Activated CD8-positive, alpha-beta memory T cell treated with anti-CD3 and anti-CD28 coated beads for 48 hours (primary cell): Measurements from ENCODE around the gene PDCL3.

Source experiments
- DNase-seq, 3 experiments: peaks; one replicate each; pipeline ENCODE4 v3.0.0-alpha.2; 2020; ENCODE audit warnings: low read depth in 2 of 3, low spot score in 2 of 3

The PDCL3 gene

GRCh38 chr2:100611079-100612029 lies 48.6 kb downstream of the PDCL3 start:
- DNase-seq, result no peak

- DNase-seq, result no peak
Measured at GRCh38 chr2:100612388-100613000, 49.7 kb downstream of the PDCL3 start.

GRCh38 chr2:100613719-100614118 lies 50.9 kb downstream of the PDCL3 start:
- DNase-seq, result no peak

- no peak for DNase-seq
Measured at GRCh38 chr2:100614455-100615000, 51.7 kb downstream of the PDCL3 start.

- no peak for DNase-seq
Measured at GRCh38 chr2:100615471-100615870, 52.7 kb downstream of the PDCL3 start.

GRCh38 chr2:100615886-100616285 lies 53.1 kb downstream of the PDCL3 start:
- DNase-seq, result no peak

- DNase-seq, result no peak
Measured at GRCh38 chr2:100616841-100617390, 54.1 kb downstream of the PDCL3 start.

GRCh38 chr2:100619951-100620350 lies 57.2 kb downstream of the PDCL3 start:
- DNase-seq, result no peak

- no peak for DNase-seq
Measured at GRCh38 chr2:100620481-100620880, 57.7 kb downstream of the PDCL3 start.

- DNase-seq, result no peak
Measured at GRCh38 chr2:100621371-100621951, 58.7 kb downstream of the PDCL3 start.

GRCh38 chr2:100623033-100623715 lies 60.4 kb downstream of the PDCL3 start:
- no peak for DNase-seq

- DNase-seq, result no peak
Measured at GRCh38 chr2:100623930-100624329, 61.1 kb downstream of the PDCL3 start.

GRCh38 chr2:100624536-100624935 lies 61.7 kb downstream of the PDCL3 start:
- DNase-seq, result no peak

GRCh38 chr2:100625717-100626116 lies 62.9 kb downstream of the PDCL3 start:
- DNase-seq, result no peak
